ENCODE data around the gene MTCL3.

Gene MTCL3

GRCh38 chr6:127477658-127478057, 41.5 kb downstream of the MTCL3 start:
- Histone ChIP-seq H3K18ac (ENCODE audit: insufficient read length, low read depth, low read length) (no peak overlapping the region), H3K23ac (ENCODE audit: insufficient read length, low read depth, low read length) (no peak overlapping the region), H3K79me1 (ENCODE audit: insufficient read depth, low read depth, low read length, poor library complexity, severe bottlenecking) (no peaks in the 10 kb centered on the region), H3K4ac (ENCODE audit: low read depth, low read length) (no peak overlapping the region), H4K8ac (replicated peaks; ENCODE audit: insufficient read length, low read depth, low read length) (no peak overlapping the region), H2AFZ (ENCODE audit: low read length) (no peak overlapping the region), H3K14ac (ENCODE audit: insufficient read depth, low read length) (no peak overlapping the region), H2BK5ac (ENCODE audit: insufficient read length, low read length) (no peak overlapping the region), H2BK20ac (ENCODE audit: low read depth, low read length, poor library complexity, severe bottlenecking) (no peak overlapping the region), H3T11ph (ENCODE audit: low read length) (no peak overlapping the region), H3K9ac (ENCODE audit: extremely low read depth, insufficient read length, low read length) (no peak overlapping the region), H2BK15ac (ENCODE audit: low read depth, low read length) (no peak overlapping the region), H2BK12ac (ENCODE audit: insufficient read length, low read depth, low read length) (no peak overlapping the region), H4K5ac (ENCODE audit: insufficient read length, low read depth, low read length) (no peak overlapping the region), H4K20me1 (ENCODE audit: control insufficient read depth, insufficient read depth, insufficient read length) (no peaks in the 10 kb centered on the region), H3K4me1 (ENCODE audit: insufficient read depth, low read length) (peaks cover 4% of the 10 kb centered on the region; the same call in 1 of the 2 replicates), H3K23me2 (ENCODE audit: insufficient read length, low read depth, low read length, poor library complexity, severe bottlenecking) (no peaks in the 10 kb centered on the region), H3K4me2 (ENCODE audit: insufficient read depth, insufficient read length, low read length) (no peak overlapping the region), H3K79me2 (ENCODE audit: insufficient read depth, low read length) (no peaks in the 10 kb centered on the region), H3K27me3 (ENCODE audit: insufficient read depth, low read length) (no peaks in the 10 kb centered on the region), H3K56ac (ENCODE audit: insufficient read length, low read depth, low read length) (no peak overlapping the region), H3K27ac (ENCODE audit: insufficient read length, low read depth, low read length) (no peak overlapping the region), H4K91ac (ENCODE audit: insufficient read length, low read depth, low read length) (no peak overlapping the region), H2AK5ac (ENCODE audit: insufficient read length, low read length) (no peak overlapping the region), H3K9me3 (ENCODE audit: control insufficient read depth, low read depth, low read length) (no peaks in the 10 kb centered on the region), H2BK120ac (ENCODE audit: low read depth, low read length, poor library complexity, severe bottlenecking) (no peak overlapping the region)
- H3K9me3 Mint-ChIP-seq, result no peaks in the 10 kb centered on the region
- no peaks in the 10 kb centered on the region for H3K27me3 Mint-ChIP-seq (ENCODE audit: low read depth)
- DNase-seq, result no peak
- whole genome bisulfite sequencing (ENCODE audit: extremely low coverage, insufficient read length, low lambda C conversion rate), result no CpG with 5 or more reads among the region's 1 CpG
- TF ChIP-seq CTCF (conservative IDR thresholded peaks at IDR 0.05), result no peak
- H3K36me3 Mint-ChIP-seq (ENCODE audit: insufficient read depth in 1 of 3, low read depth in 3 of 3), result peaks cover 39 to 71% (median 44%) of the 10 kb centered on the region in 3 experiments
- no peak overlapping the region for H3K4me3 Mint-ChIP-seq
- H3K27ac Mint-ChIP-seq, result no peak overlapping the region; a peak in 1 of 7 replicates
- peaks cover 21 to 25% of the 10 kb centered on the region in 2 experiments for H3K4me1 Mint-ChIP-seq

Data from H9 (cell line).